HG02970 (cell line): ENCODE measurements around the gene CPXM1.
"Not testable (repeated sequence)": the region's sequence is repeated elsewhere in the genome, so short reads cannot be mapped to it uniquely, and the experiment has no call there.

Experiments used
- ATAC-seq: cut with Tn5 transposase; IDR thresholded peaks from one replicate; pipeline ENCODE4 v1.9.1; 2021; ENCODE audit warnings: mild to moderate bottlenecking, moderate library complexity, moderate number of reproducible peaks; ENCODE audit not compliant: unreplicated experiment, low FRiP score

CPXM1 gene

GRCh38 chr20:2770091-2770490 is 30.3 kb downstream of the CPXM1 start:
- not testable (repeated sequence) for ATAC-seq

GRCh38 chr20:2768632-2769015 is 31.8 kb downstream of the CPXM1 start:
- ATAC-seq = no peak

- no peak for ATAC-seq
Observed at GRCh38 chr20:2767768-2768631, 32.4 kb downstream of the CPXM1 start.

GRCh38 chr20:2763186-2763585 is 37.2 kb downstream of the CPXM1 start:
- ATAC-seq = no peak

GRCh38 chr20:2762578-2763131 is 37.8 kb downstream of the CPXM1 start:
- ATAC-seq = no peak

- no peak for ATAC-seq
Observed at GRCh38 chr20:2761885-2762284, 38.5 kb downstream of the CPXM1 start.

GRCh38 chr20:2760952-2761305 is 39.5 kb downstream of the CPXM1 start:
- ATAC-seq = no peak

- no peak for ATAC-seq
Observed at GRCh38 chr20:2760297-2760951, 40.0 kb downstream of the CPXM1 start.

- no peak for ATAC-seq
Observed at GRCh38 chr20:2759603-2760296, 40.7 kb downstream of the CPXM1 start.

- ATAC-seq = no peak
Observed at GRCh38 chr20:2759143-2759542, 41.3 kb downstream of the CPXM1 start.

GRCh38 chr20:2757969-2758368 is 42.5 kb downstream of the CPXM1 start:
- no peak for ATAC-seq

GRCh38 chr20:2757001-2757400 is 43.4 kb downstream of the CPXM1 start:
- no peak for ATAC-seq

GRCh38 chr20:2756056-2756611 is 44.3 kb downstream of the CPXM1 start:
- ATAC-seq = no peak

GRCh38 chr20:2755451-2756055 is 44.9 kb downstream of the CPXM1 start:
- no peak for ATAC-seq

- ATAC-seq = no peak
Observed at GRCh38 chr20:2754424-2754823, 46.0 kb downstream of the CPXM1 start.

GRCh38 chr20:2753461-2754040 is 46.9 kb downstream of the CPXM1 start:
- no peak for ATAC-seq

GRCh38 chr20:2752567-2753460 is 47.6 kb downstream of the CPXM1 start:
- no peak for ATAC-seq

GRCh38 chr20:2751878-2752566 is 48.4 kb downstream of the CPXM1 start:
- no peak for ATAC-seq
